ENCODE data around the gene MGAT4A. TPM values are rescaled to one million over a fixed set of nuclear protein-coding genes. Genes with fewer than 3 reads are reported as not detected.

The MGAT4A gene
- total and polyA plus RNA-seq, 2 experiments from 2014 or later: 4.1 to 5.8 TPM

DNA sequence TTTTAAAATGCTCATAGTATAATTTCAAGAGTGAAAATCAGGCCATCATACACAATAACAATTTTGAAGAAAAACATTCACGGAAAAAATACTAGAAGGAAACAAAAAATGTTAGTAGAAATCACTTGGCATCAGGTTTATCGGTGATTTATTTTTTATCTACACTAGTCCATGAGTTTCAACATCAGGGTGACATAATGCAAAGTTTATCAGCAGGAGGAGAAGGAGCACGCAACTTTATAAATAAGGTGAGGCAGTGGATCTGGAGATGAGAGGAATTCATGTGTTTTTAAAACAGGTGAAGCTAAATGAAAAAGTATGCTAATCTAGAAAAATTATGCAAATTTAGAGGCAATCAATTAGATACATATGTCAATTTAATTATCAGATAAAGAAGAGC lies 54.2 kb downstream of the MGAT4A start:
- no peak overlapping the region for H3K4me3 ChIP-seq
- no peaks in the 10 kb centered on the region for H3K36me3 ChIP-seq
- TF ChIP-seq, protein P1, sequence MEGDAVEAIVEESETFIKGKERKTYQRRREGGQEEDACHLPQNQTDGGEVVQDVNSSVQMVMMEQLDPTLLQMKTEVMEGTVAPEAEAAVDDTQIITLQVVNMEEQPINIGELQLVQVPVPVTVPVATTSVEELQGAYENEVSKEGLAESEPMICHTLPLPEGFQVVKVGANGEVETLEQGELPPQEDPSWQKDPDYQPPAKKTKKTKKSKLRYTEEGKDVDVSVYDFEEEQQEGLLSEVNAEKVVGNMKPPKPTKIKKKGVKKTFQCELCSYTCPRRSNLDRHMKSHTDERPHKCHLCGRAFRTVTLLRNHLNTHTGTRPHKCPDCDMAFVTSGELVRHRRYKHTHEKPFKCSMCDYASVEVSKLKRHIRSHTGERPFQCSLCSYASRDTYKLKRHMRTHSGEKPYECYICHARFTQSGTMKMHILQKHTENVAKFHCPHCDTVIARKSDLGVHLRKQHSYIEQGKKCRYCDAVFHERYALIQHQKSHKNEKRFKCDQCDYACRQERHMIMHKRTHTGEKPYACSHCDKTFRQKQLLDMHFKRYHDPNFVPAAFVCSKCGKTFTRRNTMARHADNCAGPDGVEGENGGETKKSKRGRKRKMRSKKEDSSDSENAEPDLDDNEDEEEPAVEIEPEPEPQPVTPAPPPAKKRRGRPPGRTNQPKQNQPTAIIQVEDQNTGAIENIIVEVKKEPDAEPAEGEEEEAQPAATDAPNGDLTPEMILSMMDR (IDR thresholded peaks at IDR 0.05; ENCODE audit: low read depth, low read length): no peak
- H3K27me3 ChIP-seq: no peaks in the 10 kb centered on the region
- H3K27ac ChIP-seq: no peak overlapping the region
- H3K4me1 ChIP-seq (ENCODE audit: low read depth): no peaks in the 10 kb centered on the region
- no peaks in the 10 kb centered on the region for H3K9me3 ChIP-seq (ENCODE audit: low read depth)
- no peak for DNase-seq (ENCODE audit: low read depth in 1 of 2, low spot score in 1 of 2)

DNA sequence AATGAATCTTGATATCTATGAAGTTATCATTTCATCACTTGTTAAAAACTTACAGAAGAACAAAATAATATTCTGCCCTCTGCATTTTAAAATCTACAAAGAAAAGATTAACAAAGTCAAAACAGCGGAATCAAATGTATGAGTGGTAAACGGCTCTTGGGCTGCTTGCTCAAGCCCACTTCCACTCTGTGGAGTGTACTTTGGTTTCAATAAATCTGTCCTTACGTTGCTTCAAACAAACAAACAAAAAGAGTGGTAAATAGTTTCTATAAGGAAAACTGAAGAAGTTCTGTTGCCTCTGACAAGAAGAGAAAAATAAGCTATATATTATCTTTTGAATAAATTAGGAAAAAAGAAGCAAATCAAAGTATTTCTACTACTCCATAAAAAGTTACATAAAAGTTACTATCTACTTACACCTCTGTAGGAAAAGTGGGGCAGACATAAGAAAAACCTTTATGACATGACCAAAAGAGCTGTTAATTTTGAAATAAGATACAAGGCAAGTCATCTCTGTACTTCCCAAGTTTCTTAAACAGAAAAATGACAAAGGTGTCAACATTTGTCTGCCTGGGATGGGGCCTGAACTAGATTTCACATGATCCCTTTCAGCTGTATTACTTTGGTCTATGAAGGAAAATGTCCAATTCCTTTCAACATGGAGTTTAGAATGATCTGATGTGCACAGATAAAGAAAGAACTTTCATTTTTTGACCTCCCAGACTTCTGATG lies 56.5 kb downstream of the MGAT4A start:
- no peak for DNase-seq (ENCODE audit: low read depth in 1 of 2, low spot score in 1 of 2)
- Histone ChIP-seq H3K4me3 (no peak overlapping the region), H3K27ac (no peak overlapping the region), H3K36me3 (no peaks in the 10 kb centered on the region), H3K4me1 (ENCODE audit: low read depth) (no peaks in the 10 kb centered on the region), H3K27me3 (no peaks in the 10 kb centered on the region), H3K9me3 (ENCODE audit: low read depth) (no peaks in the 10 kb centered on the region)
- TF ChIP-seq, protein P1 (IDR thresholded peaks at IDR 0.05; ENCODE audit: low read depth, low read length): no peak

DNA sequence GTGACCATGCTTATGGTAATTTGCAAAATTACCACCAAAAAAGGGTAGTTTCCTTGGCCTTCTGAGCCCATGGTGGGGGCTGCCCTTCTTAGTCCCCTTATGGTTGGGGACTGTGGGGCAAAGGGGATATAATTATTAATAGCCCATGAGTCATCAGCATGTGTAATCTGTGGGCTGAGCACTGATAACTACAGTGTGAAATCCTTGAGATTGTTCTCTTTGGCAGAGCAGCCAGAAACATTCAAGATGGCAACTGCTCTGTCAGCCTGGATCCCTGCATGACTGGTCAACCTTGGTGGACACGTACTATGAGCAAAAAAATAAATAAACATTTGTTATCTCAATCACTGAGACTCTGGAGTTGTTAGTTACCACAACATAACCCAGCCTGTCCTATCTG lies 61.3 kb downstream of the MGAT4A start:
- no peaks in the 10 kb centered on the region for H3K4me1 ChIP-seq (ENCODE audit: low read depth)

DNA sequence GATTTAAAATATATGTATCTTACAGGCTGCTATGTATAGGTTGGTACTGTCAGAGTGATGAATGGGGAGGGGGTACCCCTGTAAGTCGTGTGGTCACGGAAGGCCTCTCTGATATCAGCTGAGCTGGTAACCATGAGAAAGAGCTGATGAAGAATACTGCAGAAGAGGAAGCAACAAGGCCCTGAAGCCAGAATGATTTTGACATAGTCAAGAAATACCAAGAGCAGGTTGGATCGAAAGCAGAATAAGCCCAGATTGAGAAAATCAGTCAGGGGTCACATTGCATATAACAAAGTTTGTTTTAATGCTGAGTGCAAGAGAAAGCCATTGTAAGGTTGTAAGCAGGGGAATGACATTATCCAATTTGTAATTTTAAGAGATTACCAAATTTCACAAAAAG lies 65.3 kb downstream of the MGAT4A start:
- Histone ChIP-seq H3K9me3 (ENCODE audit: low read depth) (no peaks in the 10 kb centered on the region), H3K36me3 (no peaks in the 10 kb centered on the region), H3K4me1 (ENCODE audit: low read depth) (no peaks in the 10 kb centered on the region), H3K27ac (no peak overlapping the region), H3K27me3 (no peaks in the 10 kb centered on the region), H3K4me3 (no peak overlapping the region)
- DNase-seq (ENCODE audit: low read depth in 1 of 2, low spot score in 1 of 2): no peak
- TF ChIP-seq, protein P1 (IDR thresholded peaks at IDR 0.05; ENCODE audit: low read depth, low read length): no peak

More for the DNA sequence above, 61.3 kb downstream of the MGAT4A start:
- TF ChIP-seq, protein P1 (IDR thresholded peaks at IDR 0.05; ENCODE audit: low read depth, low read length): no peak
- DNase-seq (ENCODE audit: low read depth in 1 of 2, low spot score in 1 of 2): peak in 1 of 2 donors; percentile 25
- Histone ChIP-seq H3K9me3 (ENCODE audit: low read depth) (no peaks in the 10 kb centered on the region), H3K27ac (no peak overlapping the region), H3K36me3 (no peaks in the 10 kb centered on the region), H3K4me3 (no peak overlapping the region), H3K27me3 (no peaks in the 10 kb centered on the region)

DNA sequence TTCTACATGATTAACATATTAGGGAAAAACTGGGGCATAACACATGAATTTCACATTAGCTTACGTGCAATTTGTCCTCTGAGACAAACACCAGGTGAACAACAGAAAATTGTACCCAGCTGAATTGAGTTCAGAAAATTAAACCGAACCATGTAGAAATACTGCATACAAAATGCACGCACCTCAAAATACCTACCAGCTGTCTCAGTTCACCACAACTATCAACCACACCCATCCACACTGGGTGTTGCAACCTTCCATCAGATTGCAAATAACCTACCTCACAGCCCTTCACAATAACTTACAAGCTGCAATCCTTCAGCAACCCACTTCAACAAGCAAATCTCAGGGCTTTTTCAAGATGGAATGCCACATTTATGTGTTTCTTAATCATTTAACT lies 66.6 kb downstream of the MGAT4A start:
- no peak for DNase-seq (ENCODE audit: low read depth in 1 of 2, low spot score in 1 of 2)
- no peaks in the 10 kb centered on the region for H3K27me3 ChIP-seq
- no peaks in the 10 kb centered on the region for H3K36me3 ChIP-seq
- no peaks in the 10 kb centered on the region for H3K9me3 ChIP-seq (ENCODE audit: low read depth)
- no peak overlapping the region for H3K27ac ChIP-seq
- no peaks in the 10 kb centered on the region for H3K4me1 ChIP-seq (ENCODE audit: low read depth)
- TF ChIP-seq, protein P1 (IDR thresholded peaks at IDR 0.05; ENCODE audit: low read depth, low read length): no peak
- no peak overlapping the region for H3K4me3 ChIP-seq
